CD4-positive, alpha-beta T cell (primary cell): Measurements from ENCODE around the gene KCNC1. TPM values are rescaled to one million over a fixed set of nuclear protein-coding genes. Genes with fewer than 3 reads are reported as not detected.

Source experiments
- ATAC-seq: fragments of 200-7000 bp; cut with Tn5 transposase; one replicate; pipeline ENCODE4 v1.10.0; 2022; ENCODE audit warnings: mild to moderate bottlenecking; ENCODE audit not compliant: poor library complexity
- CTCF ChIA-PET: fragments of 350-600 bp; sonication (Branson Sonifier 250); formaldehyde crosslinking; loops from one replicate; lab custom pipeline; 2021; ENCODE audit warnings: antibody characterized with exemption, inconsistent platforms; lab: Charles Lee
- POLR2A ChIA-PET: fragments of 350-600 bp; sonication (Branson Sonifier 250); formaldehyde crosslinking; loops from one replicate; lab custom pipeline; 2021; ENCODE audit warnings: antibody characterized with exemption, inconsistent platforms; lab: Charles Lee
- DNase-seq, 14 experiments: peaks; one replicate each; pipeline ENCODE4 v3.0.0-alpha.2; 2013 to 2020; ENCODE audit warnings: mixed read lengths in 2 of 14
- H3K27ac ChIP-seq, 2 donors: one replicate each; pipeline versions ENCODE4 v1.5.1 to v1.7.0; 2013; ENCODE audit warnings: low read length in 2 of 2, low read depth in 1 of 2, mild to moderate bottlenecking in 1 of 2
- H3K27me3 ChIP-seq, 2 experiments: 1 replicate in 1 of 2; 2 replicates in 1 of 2; pipeline versions ENCODE4 v1.6.1 to v1.7.0; 2013; ENCODE audit warnings: low read length in 2 of 2, control low read depth in 1 of 2, mild to moderate bottlenecking in 1 of 2, moderate library complexity in 1 of 2; ENCODE audit not compliant: insufficient read depth in 2 of 2, control insufficient read depth in 1 of 2
- H3K36me3 ChIP-seq: one replicate; pipeline ENCODE4 v1.6.1; 2013; ENCODE audit warnings: low read length, control low read depth; ENCODE audit not compliant: insufficient read depth
- H3K4me1 ChIP-seq: one replicate; pipeline ENCODE4 v1.6.1; 2013; ENCODE audit warnings: low read length, control low read depth; ENCODE audit not compliant: insufficient read depth
- H3K4me3 ChIP-seq: one replicate; pipeline ENCODE4 v1.5.1; 2013; ENCODE audit warnings: mild to moderate bottlenecking, low read length, moderate library complexity
- H3K9me3 ChIP-seq, 2 experiments: 1 replicate in 1 of 2; 2 replicates in 1 of 2; pipeline versions ENCODE4 v1.6.1 to v1.7.0; 2013; ENCODE audit warnings: low read length in 2 of 2, mild to moderate bottlenecking in 2 of 2, control low read depth in 1 of 2, moderate library complexity in 1 of 2; ENCODE audit not compliant: control insufficient read depth in 1 of 2, insufficient read depth in 1 of 2
- H3K27ac Mint-ChIP-seq: one replicate; pipeline ENCODE4 v1.8.0; 2020; ENCODE audit warnings: mixed read lengths
- H3K27me3 Mint-ChIP-seq: one replicate; pipeline ENCODE4 v1.8.0; 2021; ENCODE audit warnings: mixed read lengths
- H3K36me3 Mint-ChIP-seq: one replicate; pipeline ENCODE4 v1.8.0; 2021; ENCODE audit warnings: low read depth, mixed read lengths
- H3K4me1 Mint-ChIP-seq: one replicate; pipeline ENCODE4 v1.8.0; 2021; ENCODE audit warnings: low read depth, mixed read lengths
- H3K4me3 Mint-ChIP-seq: one replicate; pipeline ENCODE4 v1.8.0; 2020; ENCODE audit warnings: mild to moderate bottlenecking, mixed read lengths
- H3K9me3 Mint-ChIP-seq: one replicate; pipeline ENCODE4 v1.8.0; 2020; ENCODE audit warnings: mixed read lengths
- intact Hi-C, 2 experiments: fragments of 100-400 bp; cut with DNase I in 1 of 2; cut with micrococcal nuclease in 1 of 2; formaldehyde crosslinking; loops; one replicate each; pipeline versions ENCODE4 v1.15.1 to v1.9.0; 2023 to 2025; cut with DNase I, micrococcal nuclease
- total RNA-seq, 174 experiments: library from RNA in 2 of 174; stranded (reverse) in 2 of 174; gene quantifications; one replicate each; pipeline ENCODE4 v1.2.3 and lab custom pipeline; 2021 to 2026
- TF ChIP-seq, protein P1 (sequence below): fragments of 200-600 bp; IDR thresholded peaks from one replicate; pipeline ENCODE4 v1.8.0; 2022; ENCODE audit warnings: antibody characterized with exemption, mild to moderate bottlenecking

KCNC1 gene
- total RNA-seq, 2 experiments from 2014 or later = not detected

DNA sequence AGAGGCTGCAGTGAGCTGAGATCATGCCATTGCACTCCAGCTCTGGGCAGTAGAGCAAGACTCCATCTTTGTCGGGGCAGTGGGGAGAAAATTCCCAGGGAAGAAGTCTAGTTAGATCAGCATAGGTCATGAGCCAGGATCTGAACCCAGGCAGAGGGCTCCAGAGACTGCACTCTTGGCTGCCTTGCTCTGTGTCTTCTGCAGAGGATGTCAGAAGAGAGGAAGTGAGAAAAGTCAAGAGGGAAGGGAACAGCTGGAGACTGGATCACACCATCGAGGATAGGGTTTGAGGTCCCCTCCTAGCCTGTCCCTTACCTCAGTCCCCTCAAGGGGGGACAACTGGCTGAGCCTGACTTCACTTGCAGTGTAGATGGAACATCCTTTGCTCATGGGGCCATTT lies 9.4 kb upstream of the KCNC1 start:
- no peak for ATAC-seq
- Mint-ChIP-seq H3K4me3 (no peak overlapping the region), H3K9me3 (no peaks in the 10 kb centered on the region), H3K27me3 (peaks cover 69% of the 10 kb centered on the region), H3K36me3 (no peaks in the 10 kb centered on the region), H3K27ac (no peak overlapping the region), H3K4me1 (no peaks in the 10 kb centered on the region)
- DNase-seq = no peak
- ChIA-PET CTCF (no interaction called here), POLR2A (no interaction called here)
- Histone ChIP-seq H3K36me3 (no peaks in the 10 kb centered on the region), H3K27me3 (peaks cover 37 to 63% of the 10 kb centered on the region in 2 experiments), H3K9me3 (peaks cover 0 to 14% of the 10 kb centered on the region in 2 experiments), H3K27ac (no peak overlapping the region), H3K4me1 (no peaks in the 10 kb centered on the region), H3K4me3 (no peak overlapping the region)
- TF ChIP-seq, protein P1, sequence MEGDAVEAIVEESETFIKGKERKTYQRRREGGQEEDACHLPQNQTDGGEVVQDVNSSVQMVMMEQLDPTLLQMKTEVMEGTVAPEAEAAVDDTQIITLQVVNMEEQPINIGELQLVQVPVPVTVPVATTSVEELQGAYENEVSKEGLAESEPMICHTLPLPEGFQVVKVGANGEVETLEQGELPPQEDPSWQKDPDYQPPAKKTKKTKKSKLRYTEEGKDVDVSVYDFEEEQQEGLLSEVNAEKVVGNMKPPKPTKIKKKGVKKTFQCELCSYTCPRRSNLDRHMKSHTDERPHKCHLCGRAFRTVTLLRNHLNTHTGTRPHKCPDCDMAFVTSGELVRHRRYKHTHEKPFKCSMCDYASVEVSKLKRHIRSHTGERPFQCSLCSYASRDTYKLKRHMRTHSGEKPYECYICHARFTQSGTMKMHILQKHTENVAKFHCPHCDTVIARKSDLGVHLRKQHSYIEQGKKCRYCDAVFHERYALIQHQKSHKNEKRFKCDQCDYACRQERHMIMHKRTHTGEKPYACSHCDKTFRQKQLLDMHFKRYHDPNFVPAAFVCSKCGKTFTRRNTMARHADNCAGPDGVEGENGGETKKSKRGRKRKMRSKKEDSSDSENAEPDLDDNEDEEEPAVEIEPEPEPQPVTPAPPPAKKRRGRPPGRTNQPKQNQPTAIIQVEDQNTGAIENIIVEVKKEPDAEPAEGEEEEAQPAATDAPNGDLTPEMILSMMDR = no peak
- intact Hi-C loops = no loop called here

GRCh38 chr11:17730137-17730536 lies 4.4 kb upstream of the KCNC1 start:
- no peak overlapping the region for H3K4me3 Mint-ChIP-seq
- intact Hi-C loops = loop anchor here in 1 of 2 experiments (2.0 kb wide), 1 partner anchor 249 kb away; no protein-coding TSS in a partner anchor
- Histone ChIP-seq H3K27me3 (peaks cover 28 to 53% of the 10 kb centered on the region in 2 experiments), H3K4me1 (peaks cover 4% of the 10 kb centered on the region), H3K9me3 (peaks cover 0 to 7% of the 10 kb centered on the region in 2 experiments), H3K36me3 (no peaks in the 10 kb centered on the region), H3K27ac (no peak overlapping the region), H3K4me3 (no peak overlapping the region)
- DNase-seq = no peak
- no peak for ATAC-seq
- no peak overlapping the region for H3K27ac Mint-ChIP-seq
- no peaks in the 10 kb centered on the region for H3K36me3 Mint-ChIP-seq
- H3K27me3 Mint-ChIP-seq = peaks cover 69% of the 10 kb centered on the region
- no peaks in the 10 kb centered on the region for H3K9me3 Mint-ChIP-seq
- CTCF ChIA-PET = no interaction called here
- POLR2A ChIA-PET = no interaction called here
- TF ChIP-seq, protein P1 = no peak
- peaks cover 5% of the 10 kb centered on the region for H3K4me1 Mint-ChIP-seq

DNA sequence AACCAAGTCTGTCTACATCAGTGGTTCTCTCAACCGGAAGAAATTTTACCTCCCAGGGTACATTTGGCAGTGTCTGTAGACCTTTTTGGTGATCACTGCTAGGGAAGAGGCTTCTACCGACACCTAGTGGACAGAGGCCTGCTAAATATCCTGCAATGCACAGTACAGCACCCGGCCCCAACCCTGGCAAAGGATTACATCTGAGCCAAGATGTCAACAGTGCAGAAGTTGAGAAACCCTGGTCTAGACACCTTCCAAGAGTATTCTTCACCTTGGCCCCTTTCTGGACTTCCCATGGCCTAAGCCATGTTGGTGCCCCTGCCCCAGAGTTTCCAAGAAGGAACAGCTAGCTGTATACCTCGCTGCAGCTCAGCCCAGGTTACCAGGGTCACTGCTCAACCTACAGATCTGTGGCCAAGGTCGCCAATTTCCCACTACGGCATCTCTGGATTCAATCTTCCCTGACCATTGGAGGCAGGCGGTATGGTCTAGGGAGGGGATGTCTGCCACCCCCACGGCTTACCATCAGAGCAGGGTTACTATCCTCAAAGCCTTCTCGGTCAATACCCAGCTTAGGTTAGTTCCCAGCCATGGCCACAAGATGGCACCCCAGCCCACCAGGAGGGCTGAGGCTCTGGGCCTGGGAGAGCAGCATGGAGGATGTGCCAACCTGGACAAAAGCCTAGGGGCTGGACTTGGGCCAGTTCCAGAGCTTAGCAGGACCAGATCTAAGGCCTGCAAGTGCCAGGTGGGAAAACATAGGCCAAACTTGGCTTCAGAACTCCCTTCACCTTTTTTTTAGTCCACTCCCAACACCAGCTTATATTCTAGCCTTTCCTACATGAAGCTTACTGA lies 3.7 kb upstream of the KCNC1 start:
- Histone ChIP-seq H3K36me3 (no peaks in the 10 kb centered on the region), H3K9me3 (peaks cover 0 to 7% of the 10 kb centered on the region in 2 experiments), H3K4me1 (peaks cover 4% of the 10 kb centered on the region), H3K27ac (no peak overlapping the region), H3K27me3 (peaks cover 25 to 49% of the 10 kb centered on the region in 2 experiments), H3K4me3 (no peak overlapping the region)
- Mint-ChIP-seq H3K36me3 (no peaks in the 10 kb centered on the region), H3K4me3 (no peak overlapping the region), H3K9me3 (no peaks in the 10 kb centered on the region), H3K27ac (no peak overlapping the region), H3K4me1 (peaks cover 5% of the 10 kb centered on the region), H3K27me3 (peaks cover 64% of the 10 kb centered on the region)
- TF ChIP-seq, protein P1 = peak; percentile 62
- ATAC-seq = peak; percentile 66
- ChIA-PET CTCF (interaction anchor here (1.2 kb wide), 1 partner anchor 12 kb away, joined by 4 read pairs; the partner anchor contains the start of gene MYOD1), POLR2A (no interaction called here)
- intact Hi-C loops = loop anchor here (1.0 to 2.0 kb wide), 2 partner anchors 248 kb away; no protein-coding TSS in a partner anchor
- DNase-seq = peak; percentile 15 to 62 (median 39)
